K562 (cell line): Measurements from ENCODE around the gene CHMP2A. TPM values are rescaled to one million over a fixed set of nuclear protein-coding genes. Genes with fewer than 3 reads are reported as not detected.

ENCODE experiments used
- ELF1 ChIP-seq: fragments of 200-800 bp; sonication (Bioruptor generic); IDR thresholded peaks from 2 replicates; pipeline ENCODE4 v1.6.1; 2016; ENCODE audit warnings: missing genetic modification characterization, missing compliant biosample characterization
- FOXK2 ChIP-seq, 2 experiments: fragments of 450-650 bp; IDR thresholded peaks in 1 of 2; conservative IDR thresholded peaks in 1 of 2; 2 replicates each; pipeline ENCODE4 v1.6.1; 2016; ENCODE audit warnings: low read depth in 2 of 2, mild to moderate bottlenecking in 1 of 2
- JUND ChIP-seq, 2 experiments: IDR thresholded peaks; 2 replicates in 1 of 2; 3 replicates in 1 of 2; pipeline ENCODE4 v1.6.1; 2011; ENCODE audit warnings: borderline replicate concordance in 2 of 2, low read depth in 2 of 2, low read length in 2 of 2, improper control_type of control experiment in 1 of 2, missing biosample characterization in 1 of 2, missing genetic modification characterization in 1 of 2, missing genetic modification reagents in 1 of 2
- KDM4B ChIP-seq, 2 experiments: fragments of 450-650 bp in 1 of 2; sonication (generic) in 1 of 2; IDR thresholded peaks; 2 replicates each; pipeline ENCODE4 v1.6.1; 2016 to 2017; ENCODE audit warnings: borderline replicate concordance in 2 of 2, antibody characterized with exemption in 1 of 2, low read depth in 1 of 2, mild to moderate bottlenecking in 1 of 2
- MCM5 ChIP-seq: fragments of 450-650 bp; IDR thresholded peaks from 2 replicates; pipeline ENCODE4 v1.6.1; 2016; ENCODE audit warnings: low read depth
- PHTF2 ChIP-seq: fragments of 250-450 bp; sonication (Bioruptor Pico); IDR thresholded peaks from 2 replicates; pipeline ENCODE4 v1.5.0; 2021; ENCODE audit warnings: mild to moderate bottlenecking
- RAD51 ChIP-seq: fragments of 450-650 bp; IDR thresholded peaks from 2 replicates; pipeline ENCODE4 v1.7.1; 2016; ENCODE audit warnings: low read depth, mild to moderate bottlenecking, borderline replicate concordance
- SIN3B ChIP-seq: fragments of 450-650 bp; IDR thresholded peaks from 2 replicates; pipeline ENCODE4 v1.6.1; 2017; ENCODE audit warnings: low read depth, mild to moderate bottlenecking, moderate library complexity
- SNIP1 ChIP-seq: fragments of 450-650 bp; IDR thresholded peaks from 2 replicates; pipeline ENCODE4 v1.7.1; 2017; ENCODE audit warnings: low read depth, mild to moderate bottlenecking
- SP2 ChIP-seq: IDR thresholded peaks from 2 replicates; pipeline ENCODE4 v1.6.1; 2011; ENCODE audit warnings: mild to moderate bottlenecking, low read depth, low read length, moderate library complexity; ENCODE audit not compliant: poor library complexity, severe bottlenecking; ENCODE audit errors: extremely low read depth
- TBL1XR1 ChIP-seq, 2 experiments: IDR thresholded peaks; 2 replicates each; pipeline ENCODE4 v1.6.1; 2012; ENCODE audit warnings: improper control_type of control experiment in 2 of 2, low read length in 2 of 2, mild to moderate bottlenecking in 1 of 2
- XRCC3 ChIP-seq: fragments of 450-650 bp; IDR thresholded peaks from 2 replicates; pipeline ENCODE4 v1.6.1; 2017; ENCODE audit warnings: mild to moderate bottlenecking, moderate library complexity
- ZFP36 ChIP-seq: fragments of 150-350 bp; IDR thresholded peaks from 2 replicates; pipeline ENCODE4 v1.6.1; 2018; ENCODE audit warnings: low read length, low read depth; ENCODE audit not compliant: partially characterized antibody
- ZFX ChIP-seq: sonication (generic); formaldehyde crosslinking; IDR thresholded peaks from 2 replicates; pipeline ENCODE4 v1.8.0; 2022; ENCODE audit warnings: mild to moderate bottlenecking, missing genetic modification reagents, moderate library complexity
- ZNF253 ChIP-seq: fragments of 250-450 bp; sonication (Bioruptor Pico); conservative IDR thresholded peaks from 2 replicates; pipeline ENCODE4 v1.6.1; 2021; ENCODE audit warnings: mild to moderate bottlenecking
- ZNF41 ChIP-seq: fragments of 250-450 bp; sonication (Bioruptor Pico); conservative IDR thresholded peaks from 2 replicates; pipeline ENCODE4 v1.4.0; 2020; ENCODE audit warnings: mild to moderate bottlenecking
- ZNF445 ChIP-seq: fragments of 250-450 bp; sonication (Bioruptor Pico); IDR thresholded peaks from 2 replicates; pipeline ENCODE4 v1.4.0; 2020; ENCODE audit warnings: low read depth, mild to moderate bottlenecking, moderate library complexity
- ZNF551 ChIP-seq: fragments of 250-450 bp; sonication (Bioruptor Pico); IDR thresholded peaks from 2 replicates; pipeline ENCODE4 v1.5.0; 2021; ENCODE audit warnings: mild to moderate bottlenecking, moderate library complexity
- ZNF707 ChIP-seq: fragments of 250-450 bp; sonication (Bioruptor Pico); conservative IDR thresholded peaks from 2 replicates; pipeline ENCODE4 v1.8.0; 2022; ENCODE audit warnings: inconsistent platforms, mild to moderate bottlenecking, moderate library complexity
- polyA plus RNA-seq, 8 experiments: library from polyadenylated mRNA; depleted of rRNA in 4 of 8; stranded (reverse) in 5 of 8; unstranded in 3 of 8; fragments of >200 nt; fragmentation: Nextera tagmentation in 2 of 8; fragmentation: Illumina TruSeq in 1 of 8; extraction: Ambion mirVana in 2 of 8; extraction: Trizol in 1 of 8; gene quantifications; 2 replicates each; pipeline versions ENCODE4 v1.2.1 to v1.2.3, GENCODE V29; 2011 to 2014; ENCODE audit warnings: inconsistent platforms in 1 of 8, missing spikeins in 1 of 8
- total RNA-seq, 7 experiments: library from RNA; depleted of rRNA in 6 of 7; stranded (reverse); fragments of >200 nt in 6 of 7; fragmentation: Illumina TruSeq in 2 of 7; extraction: Trizol in 2 of 7; gene quantifications; 2 replicates each; pipeline versions ENCODE4 v1.2.1 to v1.2.3, GENCODE V29; 2011 to 2021; ENCODE audit warnings: low replicate concordance in 1 of 7
- TF ChIP-seq, protein P1 (sequence below): sonication (generic); formaldehyde crosslinking; IDR thresholded peaks from 2 replicates; pipeline ENCODE4 v1.8.1; 2023; ENCODE audit warnings: mild to moderate bottlenecking, missing genetic modification reagents, moderate library complexity
- TF ChIP-seq, protein P2 (sequence below): fragments of 250-450 bp; sonication (Bioruptor Pico); IDR thresholded peaks from 2 replicates; pipeline ENCODE4 v1.4.0; 2020; ENCODE audit warnings: mild to moderate bottlenecking, moderate library complexity
- TF ChIP-seq, protein P3 (sequence below): fragments of 200-800 bp; sonication (Bioruptor generic); IDR thresholded peaks from 2 replicates; pipeline ENCODE4 v1.6.1; 2017; ENCODE audit warnings: missing genetic modification characterization, missing compliant biosample characterization

The CHMP2A gene
- total and polyA plus RNA-seq, 9 of the 15 experiments (the other 6 are each of a cell fraction or from before 2014, with no cell fraction given) = 57.6 to 159 (median 87.2) TPM

DNA sequence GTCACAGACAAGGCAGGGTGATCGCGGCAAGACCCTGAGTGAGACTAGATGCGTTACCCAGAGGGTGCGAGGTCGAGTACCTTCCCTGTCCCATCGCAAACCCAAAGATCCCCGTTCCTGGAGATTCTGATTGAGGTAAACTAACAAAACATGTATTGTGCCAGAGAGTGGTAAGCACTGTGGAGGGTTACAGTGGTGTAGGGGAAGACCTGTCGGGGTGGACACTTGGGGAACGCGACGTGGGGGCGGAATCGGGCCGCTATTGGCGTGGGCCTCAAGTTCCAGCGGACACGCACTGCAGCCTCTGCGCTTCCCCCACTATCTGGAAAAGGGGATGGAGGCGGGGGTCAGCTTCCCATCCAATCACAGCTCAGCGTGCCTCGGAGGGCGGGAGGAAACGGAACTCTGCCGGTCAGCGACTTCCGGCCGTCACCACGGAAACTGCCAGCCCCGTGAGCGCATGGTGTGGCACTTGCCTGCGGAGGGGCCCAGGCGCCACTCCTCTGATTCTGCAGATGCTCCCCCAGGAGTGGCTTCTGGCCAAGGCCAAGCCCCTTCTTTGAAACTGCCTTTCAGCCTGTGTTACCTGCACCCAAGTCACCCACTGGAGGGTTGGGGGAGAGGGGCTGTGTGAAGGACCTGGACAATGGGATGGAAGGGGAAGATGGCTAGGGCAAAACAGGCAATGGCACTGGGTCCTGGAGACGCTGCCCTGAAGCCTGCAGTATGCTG lies 4.5 kb upstream of the CHMP2A start (continued):
- no peak for TF ChIP-seq TBL1XR1 (IDR thresholded peaks at IDR 0.05; ENCODE audit: low read length in 2 of 2)
- TF ChIP-seq, protein P1, sequence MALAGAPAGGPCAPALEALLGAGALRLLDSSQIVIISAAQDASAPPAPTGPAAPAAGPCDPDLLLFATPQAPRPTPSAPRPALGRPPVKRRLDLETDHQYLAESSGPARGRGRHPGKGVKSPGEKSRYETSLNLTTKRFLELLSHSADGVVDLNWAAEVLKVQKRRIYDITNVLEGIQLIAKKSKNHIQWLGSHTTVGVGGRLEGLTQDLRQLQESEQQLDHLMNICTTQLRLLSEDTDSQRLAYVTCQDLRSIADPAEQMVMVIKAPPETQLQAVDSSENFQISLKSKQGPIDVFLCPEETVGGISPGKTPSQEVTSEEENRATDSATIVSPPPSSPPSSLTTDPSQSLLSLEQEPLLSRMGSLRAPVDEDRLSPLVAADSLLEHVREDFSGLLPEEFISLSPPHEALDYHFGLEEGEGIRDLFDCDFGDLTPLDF (CRISPR knock-in tag) = no peak; the same call in 1 of the 2 replicates
- peak; percentile 89 for TF ChIP-seq ZFX (CRISPR knock-in tag)
- no peak for TF ChIP-seq ZNF707 (CRISPR knock-in tag)
- peak; percentile 41; the same call in 1 of the 2 replicates for TF ChIP-seq SIN3B
- TF ChIP-seq ELF1 (tag) = peak; percentile 50
- peak; percentile 55 for TF ChIP-seq JUND (IDR thresholded peaks at IDR 0.05; ENCODE audit: borderline replicate concordance, low read depth, low read length)
- TF ChIP-seq JUND (tag; IDR thresholded peaks at IDR 0.05; ENCODE audit: borderline replicate concordance, low read depth, low read length) = peak; percentile 45; the same call in 2 of the 3 replicates
- no peak for TF ChIP-seq XRCC3
- no peak for TF ChIP-seq RAD51
- TF ChIP-seq, protein P2, sequence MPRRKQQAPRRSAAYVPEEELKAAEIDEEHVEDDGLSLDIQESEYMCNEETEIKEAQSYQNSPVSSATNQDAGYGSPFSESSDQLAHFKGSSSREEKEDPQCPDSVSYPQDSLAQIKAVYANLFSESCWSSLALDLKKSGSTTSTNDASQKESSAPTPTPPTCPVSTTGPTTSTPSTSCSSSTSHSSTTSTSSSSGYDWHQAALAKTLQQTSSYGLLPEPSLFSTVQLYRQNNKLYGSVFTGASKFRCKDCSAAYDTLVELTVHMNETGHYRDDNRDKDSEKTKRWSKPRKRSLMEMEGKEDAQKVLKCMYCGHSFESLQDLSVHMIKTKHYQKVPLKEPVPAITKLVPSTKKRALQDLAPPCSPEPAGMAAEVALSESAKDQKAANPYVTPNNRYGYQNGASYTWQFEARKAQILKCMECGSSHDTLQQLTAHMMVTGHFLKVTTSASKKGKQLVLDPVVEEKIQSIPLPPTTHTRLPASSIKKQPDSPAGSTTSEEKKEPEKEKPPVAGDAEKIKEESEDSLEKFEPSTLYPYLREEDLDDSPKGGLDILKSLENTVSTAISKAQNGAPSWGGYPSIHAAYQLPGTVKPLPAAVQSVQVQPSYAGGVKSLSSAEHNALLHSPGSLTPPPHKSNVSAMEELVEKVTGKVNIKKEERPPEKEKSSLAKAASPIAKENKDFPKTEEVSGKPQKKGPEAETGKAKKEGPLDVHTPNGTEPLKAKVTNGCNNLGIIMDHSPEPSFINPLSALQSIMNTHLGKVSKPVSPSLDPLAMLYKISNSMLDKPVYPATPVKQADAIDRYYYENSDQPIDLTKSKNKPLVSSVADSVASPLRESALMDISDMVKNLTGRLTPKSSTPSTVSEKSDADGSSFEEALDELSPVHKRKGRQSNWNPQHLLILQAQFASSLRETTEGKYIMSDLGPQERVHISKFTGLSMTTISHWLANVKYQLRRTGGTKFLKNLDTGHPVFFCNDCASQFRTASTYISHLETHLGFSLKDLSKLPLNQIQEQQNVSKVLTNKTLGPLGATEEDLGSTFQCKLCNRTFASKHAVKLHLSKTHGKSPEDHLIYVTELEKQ (CRISPR knock-in tag) = no peak
- no peak for TF ChIP-seq PHTF2 (CRISPR knock-in tag)
- peak; percentile 72; the same call in 1 of the 2 replicates for TF ChIP-seq ZNF41 (CRISPR knock-in tag)
- no peak for TF ChIP-seq SNIP1
- no peak for TF ChIP-seq SP2
- TF ChIP-seq MCM5 = no peak
- TF ChIP-seq ZNF253 (CRISPR knock-in tag) = 0 out of 2 replicates have a peak, but pooled peaks have one; percentile 15
- TF ChIP-seq ZNF445 (CRISPR knock-in tag) = no peak
- TF ChIP-seq KDM4B (IDR thresholded peaks at IDR 0.05; ENCODE audit: borderline replicate concordance in 2 of 2, low read depth in 1 of 2) = peak in 1 of 2 experiments; percentile 78; a peak in 1 of 4 replicates
- TF ChIP-seq FOXK2 (conservative IDR thresholded peaks at IDR 0.05 in 1 of 2, IDR thresholded peaks at IDR 0.05 in 1 of 2; ENCODE audit: low read depth in 2 of 2) = no peak
- TF ChIP-seq ZFP36 = no peak
- TF ChIP-seq, protein P3, sequence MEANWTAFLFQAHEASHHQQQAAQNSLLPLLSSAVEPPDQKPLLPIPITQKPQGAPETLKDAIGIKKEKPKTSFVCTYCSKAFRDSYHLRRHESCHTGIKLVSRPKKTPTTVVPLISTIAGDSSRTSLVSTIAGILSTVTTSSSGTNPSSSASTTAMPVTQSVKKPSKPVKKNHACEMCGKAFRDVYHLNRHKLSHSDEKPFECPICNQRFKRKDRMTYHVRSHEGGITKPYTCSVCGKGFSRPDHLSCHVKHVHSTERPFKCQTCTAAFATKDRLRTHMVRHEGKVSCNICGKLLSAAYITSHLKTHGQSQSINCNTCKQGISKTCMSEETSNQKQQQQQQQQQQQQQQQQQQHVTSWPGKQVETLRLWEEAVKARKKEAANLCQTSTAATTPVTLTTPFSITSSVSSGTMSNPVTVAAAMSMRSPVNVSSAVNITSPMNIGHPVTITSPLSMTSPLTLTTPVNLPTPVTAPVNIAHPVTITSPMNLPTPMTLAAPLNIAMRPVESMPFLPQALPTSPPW (CRISPR knock-in tag) = peak; percentile 87
- no peak for TF ChIP-seq ZNF551 (CRISPR knock-in tag)
